Thyroid gland (tissue), 4 donors: ENCODE data around the gene DNAJC17.

ENCODE experiments used
- POLR2A ChIP-seq, 2 donors: fragments of 450-650 bp; IDR thresholded peaks; one replicate each; pipeline ENCODE4 v1.6.1; 2017; ENCODE audit warnings: antibody characterized with exemption in 2 of 2, mild to moderate bottlenecking in 2 of 2, moderate library complexity in 1 of 2
- TF ChIP-seq, protein P1 (sequence below), 6 experiments: fragments of 200-600 bp in 3 of 6; fragments of 450-650 bp in 3 of 6; sonication (generic) in 3 of 6; IDR thresholded peaks; one replicate each; pipeline ENCODE4 v1.5.1; 2016 to 2019; ENCODE audit warnings: antibody characterized with exemption in 6 of 6, mild to moderate bottlenecking in 2 of 6, inconsistent platforms in 1 of 6, moderate library complexity in 1 of 6

DNA sequence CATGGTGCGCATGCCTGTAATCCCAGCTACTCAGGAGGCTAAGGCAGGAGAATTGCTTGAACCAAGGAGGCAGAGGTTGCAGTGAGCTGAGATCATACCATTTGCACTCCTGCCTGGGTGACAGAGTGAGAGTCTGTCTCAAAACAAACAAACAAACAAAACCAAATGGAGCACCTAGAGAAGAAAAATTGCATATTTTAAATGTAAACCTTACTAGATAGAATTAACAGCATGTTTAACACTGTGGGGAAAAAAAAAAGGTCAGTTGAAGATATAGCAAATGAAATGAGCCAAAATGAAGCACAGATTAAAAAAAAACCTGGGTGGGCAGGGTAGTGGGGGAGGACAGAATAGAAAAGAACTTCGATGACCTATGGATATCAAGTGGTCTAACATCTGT is 13.9 kb upstream of the DNAJC17 start:
- TF ChIP-seq, protein P1, sequence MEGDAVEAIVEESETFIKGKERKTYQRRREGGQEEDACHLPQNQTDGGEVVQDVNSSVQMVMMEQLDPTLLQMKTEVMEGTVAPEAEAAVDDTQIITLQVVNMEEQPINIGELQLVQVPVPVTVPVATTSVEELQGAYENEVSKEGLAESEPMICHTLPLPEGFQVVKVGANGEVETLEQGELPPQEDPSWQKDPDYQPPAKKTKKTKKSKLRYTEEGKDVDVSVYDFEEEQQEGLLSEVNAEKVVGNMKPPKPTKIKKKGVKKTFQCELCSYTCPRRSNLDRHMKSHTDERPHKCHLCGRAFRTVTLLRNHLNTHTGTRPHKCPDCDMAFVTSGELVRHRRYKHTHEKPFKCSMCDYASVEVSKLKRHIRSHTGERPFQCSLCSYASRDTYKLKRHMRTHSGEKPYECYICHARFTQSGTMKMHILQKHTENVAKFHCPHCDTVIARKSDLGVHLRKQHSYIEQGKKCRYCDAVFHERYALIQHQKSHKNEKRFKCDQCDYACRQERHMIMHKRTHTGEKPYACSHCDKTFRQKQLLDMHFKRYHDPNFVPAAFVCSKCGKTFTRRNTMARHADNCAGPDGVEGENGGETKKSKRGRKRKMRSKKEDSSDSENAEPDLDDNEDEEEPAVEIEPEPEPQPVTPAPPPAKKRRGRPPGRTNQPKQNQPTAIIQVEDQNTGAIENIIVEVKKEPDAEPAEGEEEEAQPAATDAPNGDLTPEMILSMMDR (IDR thresholded peaks at IDR 0.05), result no peak
- no peak for TF ChIP-seq POLR2A (IDR thresholded peaks at IDR 0.05)
